Skin of body (tissue), 2 donors: Measurements from ENCODE around the gene CABLES1. TPM values are rescaled to one million over a fixed set of nuclear protein-coding genes. Genes with fewer than 3 reads are reported as not detected.
A peak's percentile ranks its signal among the peaks of the same experiment; 100 is the strongest.
"Not testable (repeated sequence)": the region's sequence is repeated elsewhere in the genome, so short reads cannot be mapped to it uniquely, and the experiment has no call there.

ENCODE experiments used
- DNase-seq: peaks from one replicate; lab custom pipeline; 2025; lab: John Stamatoyannopoulos, UW
- total RNA-seq: library from RNA; depleted of rRNA; stranded (reverse); fragments of >200 nt; gene quantifications from one replicate; pipeline ENCODE4 v1.2.3, GENCODE V29; 2014

CABLES1 gene
- total RNA-seq, 1 donor from 2014 or later = 26.6 TPM

- DNase-seq = no peak
These were observed 6.1 kb downstream of the CABLES1 start for GRCh38 chr18:23141104-23141999.

GRCh38 chr18:23142251-23142929 is 7.1 kb downstream of the CABLES1 start:
- DNase-seq = no peak

- peak; percentile 36 for DNase-seq
These were observed 7.9 kb downstream of the CABLES1 start for GRCh38 chr18:23143016-23143814.

GRCh38 chr18:23143815-23144261 is 8.6 kb downstream of the CABLES1 start:
- no peak for DNase-seq

- DNase-seq = no peak
These were observed 9.4 kb downstream of the CABLES1 start for GRCh38 chr18:23144640-23145039.

- no peak for DNase-seq
These were observed 10.3 kb downstream of the CABLES1 start for GRCh38 chr18:23145621-23146020.

- DNase-seq = no peak
These were observed 11.7 kb downstream of the CABLES1 start for GRCh38 chr18:23146861-23147469.

GRCh38 chr18:23148382-23148781 is 13.1 kb downstream of the CABLES1 start:
- no peak for DNase-seq

- DNase-seq = no peak
These were observed 14.3 kb downstream of the CABLES1 start for GRCh38 chr18:23149570-23149969.

GRCh38 chr18:23151414-23152099 is 16.3 kb downstream of the CABLES1 start:
- DNase-seq = no peak

- no peak for DNase-seq
These were observed 18.7 kb downstream of the CABLES1 start for GRCh38 chr18:23154030-23154429.

GRCh38 chr18:23154823-23155500 is 19.7 kb downstream of the CABLES1 start:
- peak; percentile 30 for DNase-seq

GRCh38 chr18:23155537-23155936 is 20.3 kb downstream of the CABLES1 start:
- DNase-seq = no peak

GRCh38 chr18:23156134-23156533 is 20.8 kb downstream of the CABLES1 start:
- no peak for DNase-seq

GRCh38 chr18:23158058-23158457 is 22.8 kb downstream of the CABLES1 start:
- no peak for DNase-seq

- not testable (repeated sequence) for DNase-seq
These were observed 23.6 kb downstream of the CABLES1 start for GRCh38 chr18:23158884-23159283.

GRCh38 chr18:23159344-23159743 is 24.1 kb downstream of the CABLES1 start:
- peak; percentile 69 for DNase-seq

- DNase-seq = no peak
These were observed 27.2 kb downstream of the CABLES1 start for GRCh38 chr18:23162473-23162872.

- no peak for DNase-seq
These were observed 28.7 kb downstream of the CABLES1 start for GRCh38 chr18:23163786-23164533.
